Measurements from ENCODE around the gene RERE.
"Not testable (repeated sequence)": the region's sequence is repeated elsewhere in the genome, so short reads cannot be mapped to it uniquely, and the experiment has no call there.

Gene RERE

GRCh38 chr1:8448505-8448904 is 368.9 kb downstream of the RERE start:
- not testable (repeated sequence) for DNase-seq (ENCODE audit: low read depth)

- no peak for DNase-seq (ENCODE audit: low read depth)
Observed at GRCh38 chr1:8447616-8448150, 369.8 kb downstream of the RERE start.

- not testable (repeated sequence) for DNase-seq (ENCODE audit: low read depth)
Observed at GRCh38 chr1:8446119-8446518, 371.3 kb downstream of the RERE start.

GRCh38 chr1:8443558-8444194 is 373.8 kb downstream of the RERE start:
- DNase-seq (ENCODE audit: low read depth) = no peak

- no peak for DNase-seq (ENCODE audit: low read depth)
Observed at GRCh38 chr1:8441426-8441825, 376.0 kb downstream of the RERE start.

- DNase-seq (ENCODE audit: low read depth) = no peak
Observed at GRCh38 chr1:8439015-8439702, 378.3 kb downstream of the RERE start.

- DNase-seq (ENCODE audit: low read depth) = no peak
Observed at GRCh38 chr1:8438489-8438888, 379.0 kb downstream of the RERE start.

GRCh38 chr1:8437347-8437746 is 380.1 kb downstream of the RERE start:
- DNase-seq (ENCODE audit: low read depth) = no peak

- no peak for DNase-seq (ENCODE audit: low read depth)
Observed at GRCh38 chr1:8435569-8436071, 381.8 kb downstream of the RERE start.

- no peak for DNase-seq (ENCODE audit: low read depth)
Observed at GRCh38 chr1:8434101-8434500, 383.3 kb downstream of the RERE start.

GRCh38 chr1:8431784-8432183 is 385.7 kb downstream of the RERE start:
- DNase-seq (ENCODE audit: low read depth) = no peak

- no peak for DNase-seq (ENCODE audit: low read depth)
Observed at GRCh38 chr1:8431019-8431418, 386.4 kb downstream of the RERE start.

GRCh38 chr1:8430476-8430875 is 387.0 kb downstream of the RERE start:
- no peak for DNase-seq (ENCODE audit: low read depth)

GRCh38 chr1:8429549-8430110 is 387.8 kb downstream of the RERE start:
- no peak for DNase-seq (ENCODE audit: low read depth)

GRCh38 chr1:8428441-8428840 is 389.0 kb downstream of the RERE start:
- DNase-seq (ENCODE audit: low read depth) = no peak

- no peak for DNase-seq (ENCODE audit: low read depth)
Observed at GRCh38 chr1:8427986-8428385, 389.5 kb downstream of the RERE start.

GRCh38 chr1:8427493-8427892 is 389.9 kb downstream of the RERE start:
- no peak for DNase-seq (ENCODE audit: low read depth)

GRCh38 chr1:8426996-8427395 is 390.4 kb downstream of the RERE start:
- no peak for DNase-seq (ENCODE audit: low read depth)

- no peak for DNase-seq (ENCODE audit: low read depth)
Observed at GRCh38 chr1:8425781-8426161, 391.7 kb downstream of the RERE start.

- DNase-seq (ENCODE audit: low read depth) = no peak
Observed at GRCh38 chr1:8425150-8425780, 392.2 kb downstream of the RERE start.

- peak; percentile 36 for DNase-seq (ENCODE audit: low read depth)
Observed at GRCh38 chr1:8424539-8425116, 392.8 kb downstream of the RERE start.

All from activated T-cell treated with anti-CD3 and anti-CD28 coated beads for 24 hours (primary cell).